ENCODE data around the gene FAM9A. TPM values are rescaled to one million over a fixed set of nuclear protein-coding genes. Genes with fewer than 3 reads are reported as not detected.

Gene FAM9A
- not detected in 2 replicates for total RNA-seq

DNA sequence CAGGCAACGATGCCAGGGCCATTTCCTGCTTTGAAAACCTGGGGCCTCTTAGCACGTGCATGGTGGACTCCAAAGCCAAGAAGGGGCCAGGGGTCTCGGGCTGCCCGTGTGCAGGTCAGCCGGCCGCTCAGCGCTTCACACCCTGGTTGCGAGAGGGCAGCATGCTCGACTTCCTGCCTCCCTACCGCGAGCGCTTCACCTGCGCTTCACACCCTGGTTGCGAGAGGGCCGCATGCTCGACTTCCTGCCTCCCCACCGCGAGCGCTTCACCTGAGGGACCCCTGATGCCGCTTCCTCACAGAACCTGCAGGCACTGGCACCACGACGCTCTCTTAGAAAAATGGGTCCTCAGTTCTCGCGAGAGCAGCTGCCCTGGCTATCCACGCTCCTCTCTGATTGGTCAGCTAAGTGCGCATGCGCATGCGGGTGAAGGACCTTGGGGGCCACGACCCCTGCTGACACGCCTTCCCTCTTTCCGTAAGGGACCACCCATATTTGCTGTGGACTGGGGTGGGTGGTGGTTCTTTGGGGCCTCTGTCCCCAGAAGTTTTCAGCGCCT lies at the start of gene FAM9A:
Gene FAM9A, minus strand, starts transcription at position 343 of the 559 bp plus-strand sequence. CDS start 1,212 bp downstream, outside the sequence.
- DNase-seq (ENCODE audit: low read depth in 2 of 2) = no peak

DNA sequence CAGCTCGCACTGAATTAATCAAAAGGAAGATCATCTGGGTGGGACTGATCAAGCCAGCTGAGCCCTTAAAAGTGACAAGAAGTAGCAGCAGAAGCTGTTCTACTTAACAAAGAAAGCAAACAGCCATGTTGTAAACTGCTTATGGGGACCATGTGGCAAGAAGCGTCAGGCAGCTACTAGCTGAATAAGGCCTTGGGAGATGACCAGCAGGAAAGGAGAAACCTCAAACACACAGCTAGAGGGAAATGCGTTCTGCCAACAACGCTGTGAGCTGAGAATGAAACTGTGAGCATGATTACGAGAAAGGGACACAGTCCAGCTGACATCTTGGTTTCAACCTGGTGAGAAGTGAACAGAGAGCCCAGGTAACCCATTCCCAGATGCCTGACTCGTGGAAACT lies 49.3 kb upstream of the FAM9A start:
- DNase-seq (ENCODE audit: low read depth in 2 of 2) = peak in 1 of 2 donors; percentile 6

DNA sequence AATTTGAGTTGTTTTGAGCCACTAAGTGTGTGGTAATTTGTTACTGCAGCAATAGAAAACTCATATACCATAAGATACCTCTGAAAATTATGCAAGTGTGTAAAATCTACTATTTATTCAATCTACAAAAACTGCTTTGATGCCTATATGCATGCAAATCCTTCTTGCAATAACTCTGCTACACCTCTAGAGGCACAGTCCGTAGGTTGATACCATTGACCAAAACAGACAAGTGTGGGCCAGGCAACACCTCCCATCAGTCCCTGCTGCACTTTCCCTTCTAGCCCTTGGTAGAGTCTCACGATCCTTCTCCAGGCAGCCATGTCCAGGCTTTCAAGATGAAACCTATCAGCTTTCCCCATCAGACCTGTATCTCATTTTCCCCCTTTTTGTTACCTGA lies 48.8 kb upstream of the FAM9A start:
- DNase-seq (ENCODE audit: low read depth in 2 of 2) = no peak

GRCh38 chrX:8849458-8849857 lies 48.3 kb upstream of the FAM9A start:
- no peak for DNase-seq (ENCODE audit: low read depth in 2 of 2)

DNA sequence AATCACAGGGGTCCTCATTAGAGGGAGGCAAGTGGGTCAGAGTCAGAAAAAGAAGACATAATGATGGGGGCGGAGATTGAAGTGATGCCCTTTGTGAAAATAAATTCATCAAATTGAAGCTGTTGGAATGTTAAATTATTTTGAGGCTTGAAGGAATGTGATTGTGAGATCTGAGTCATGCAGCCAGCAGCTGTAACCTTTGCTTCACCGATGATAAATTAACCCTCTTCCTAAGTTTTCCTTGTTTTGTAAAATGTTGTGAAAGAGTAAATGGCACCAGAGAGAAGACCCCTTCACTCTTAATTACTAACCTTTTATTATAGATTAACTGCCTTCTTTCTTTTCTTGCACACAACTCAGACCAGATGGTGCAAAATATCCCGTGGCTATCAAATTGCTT lies 47.7 kb upstream of the FAM9A start:
- DNase-seq (ENCODE audit: low read depth in 2 of 2) = peak in 1 of 2 donors; percentile 34

GRCh38 chrX:8848441-8848840 lies 47.3 kb upstream of the FAM9A start:
- no peak for DNase-seq (ENCODE audit: low read depth in 2 of 2)

GRCh38 chrX:8847360-8847759 lies 46.2 kb upstream of the FAM9A start:
- DNase-seq (ENCODE audit: low read depth in 2 of 2) = no peak

DNA sequence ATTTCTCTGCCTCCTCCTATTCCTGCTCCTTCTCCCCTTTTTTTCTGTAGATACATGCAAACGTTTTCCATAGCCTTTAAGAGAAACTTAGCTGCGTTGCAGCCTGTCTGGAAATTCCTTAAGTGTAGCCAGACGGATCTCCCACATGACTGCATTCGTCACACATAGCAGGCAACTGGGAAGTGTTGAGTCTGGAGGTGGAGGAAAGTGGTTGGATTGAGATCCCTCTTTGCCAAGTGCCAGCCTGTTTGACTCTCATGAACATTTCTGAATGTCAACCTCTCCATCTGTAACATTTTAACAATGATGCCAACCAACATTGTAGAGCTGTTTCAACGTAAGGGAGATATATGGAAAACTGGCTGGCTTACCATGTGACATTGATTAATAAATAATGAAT lies 45.1 kb upstream of the FAM9A start:
- no peak for DNase-seq (ENCODE audit: low read depth in 2 of 2)

DNA sequence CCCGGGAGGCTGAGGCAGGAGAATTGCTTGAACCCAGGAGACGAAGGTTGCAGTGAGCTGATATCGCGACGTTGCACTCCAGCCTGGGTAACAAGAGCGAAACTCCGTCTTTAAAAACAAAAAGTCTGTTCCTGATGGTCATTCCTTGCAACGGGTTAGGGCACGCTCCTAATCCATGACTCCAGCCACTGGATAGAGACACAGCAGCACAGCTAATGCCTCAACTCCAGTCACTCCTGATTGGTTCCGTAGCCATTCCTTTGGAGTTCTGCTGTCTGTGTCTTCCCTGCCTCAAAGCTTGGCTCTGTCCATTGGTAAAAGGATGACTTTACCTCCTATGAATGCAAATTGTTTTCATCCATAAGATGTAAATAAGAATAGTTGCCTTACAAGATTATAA lies 44.3 kb upstream of the FAM9A start:
- DNase-seq (ENCODE audit: low read depth in 2 of 2) = no peak

GRCh38 chrX:8845060-8845459 lies 43.9 kb upstream of the FAM9A start:
- DNase-seq (ENCODE audit: low read depth in 2 of 2) = no peak

DNA sequence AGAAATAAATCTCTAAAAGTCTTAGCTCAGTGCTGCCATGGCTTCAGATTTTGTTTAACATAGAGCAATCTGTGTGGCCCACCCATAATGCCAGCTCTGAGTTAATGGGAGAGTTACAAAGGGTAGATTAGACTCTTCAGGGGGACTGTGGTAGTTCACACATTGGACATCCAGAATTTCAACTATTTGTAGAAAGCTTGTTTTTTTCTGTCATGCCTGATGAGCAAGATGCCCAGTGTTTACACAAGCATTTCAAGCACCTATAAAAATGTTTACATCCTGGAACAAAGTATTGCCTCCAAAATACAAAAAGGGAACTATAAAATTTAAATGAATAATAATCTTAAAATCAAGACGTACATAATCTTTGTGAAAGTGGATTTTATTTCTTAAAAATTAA lies 43.0 kb upstream of the FAM9A start:
- no peak for DNase-seq (ENCODE audit: low read depth in 2 of 2)

- no peak for DNase-seq (ENCODE audit: low read depth in 2 of 2)
Measured at GRCh38 chrX:8841911-8842310, 40.7 kb upstream of the FAM9A start.

DNA sequence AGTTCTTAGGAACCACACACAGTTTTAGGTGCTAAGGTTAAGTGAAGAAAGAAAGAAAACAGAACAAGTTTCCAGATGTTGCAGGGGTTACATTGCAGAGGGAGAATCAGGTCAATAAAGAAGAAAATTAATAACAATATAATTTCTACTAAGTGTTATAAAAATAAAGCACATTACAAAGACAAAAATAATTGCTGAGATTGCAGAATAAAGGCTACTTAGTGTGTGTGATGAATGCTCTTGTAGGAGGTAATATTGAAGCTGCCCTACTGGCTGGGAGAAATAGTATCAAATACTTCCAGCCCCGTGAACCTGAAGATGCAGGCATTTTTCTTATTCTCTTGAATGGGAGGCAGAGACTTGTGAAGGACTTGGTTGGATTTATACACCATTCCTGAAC lies 33.2 kb upstream of the FAM9A start:
- no peak for DNase-seq (ENCODE audit: low read depth in 2 of 2)

- no peak for DNase-seq (ENCODE audit: low read depth in 2 of 2)
Measured at GRCh38 chrX:8832582-8833378, 31.6 kb upstream of the FAM9A start.

DNA sequence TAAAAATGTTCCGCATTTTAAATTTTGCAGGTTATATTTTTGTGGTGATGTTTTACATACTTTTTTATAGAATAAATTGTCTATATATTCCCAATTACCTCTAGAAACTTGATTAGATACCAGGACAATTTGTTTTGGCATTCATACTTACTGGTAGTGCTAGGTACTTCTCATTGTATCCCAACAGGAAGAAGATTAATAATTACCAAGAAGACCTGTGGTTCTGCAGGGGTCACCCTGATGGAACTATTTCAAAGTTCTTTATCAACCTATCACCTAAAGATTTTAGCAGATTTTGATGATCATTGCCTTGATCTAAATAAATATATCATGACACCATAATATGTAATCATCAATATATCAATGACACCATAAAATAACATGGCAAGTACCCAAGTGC lies 22.5 kb upstream of the FAM9A start:
- no peak for DNase-seq (ENCODE audit: low read depth in 2 of 2)

DNA sequence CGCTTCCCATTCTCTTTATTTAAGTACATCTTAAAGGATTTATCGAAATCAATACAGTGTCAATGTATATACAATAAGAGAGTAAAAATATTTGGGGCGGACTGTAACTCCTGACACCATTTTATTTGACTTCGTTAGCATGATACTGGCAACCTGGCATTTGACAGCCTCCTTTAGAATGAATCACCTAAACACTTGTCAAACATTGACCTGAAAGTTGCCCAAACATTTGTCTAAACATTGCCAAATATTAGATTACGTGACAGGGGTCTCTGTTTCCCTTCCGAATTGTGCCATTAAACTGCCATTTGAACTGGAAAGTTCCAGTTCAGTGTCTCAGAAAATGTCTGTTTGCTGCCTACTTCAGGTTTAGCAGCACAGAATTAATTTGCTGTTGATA lies 20.8 kb upstream of the FAM9A start:
- DNase-seq (ENCODE audit: low read depth in 2 of 2) = no peak

DNA sequence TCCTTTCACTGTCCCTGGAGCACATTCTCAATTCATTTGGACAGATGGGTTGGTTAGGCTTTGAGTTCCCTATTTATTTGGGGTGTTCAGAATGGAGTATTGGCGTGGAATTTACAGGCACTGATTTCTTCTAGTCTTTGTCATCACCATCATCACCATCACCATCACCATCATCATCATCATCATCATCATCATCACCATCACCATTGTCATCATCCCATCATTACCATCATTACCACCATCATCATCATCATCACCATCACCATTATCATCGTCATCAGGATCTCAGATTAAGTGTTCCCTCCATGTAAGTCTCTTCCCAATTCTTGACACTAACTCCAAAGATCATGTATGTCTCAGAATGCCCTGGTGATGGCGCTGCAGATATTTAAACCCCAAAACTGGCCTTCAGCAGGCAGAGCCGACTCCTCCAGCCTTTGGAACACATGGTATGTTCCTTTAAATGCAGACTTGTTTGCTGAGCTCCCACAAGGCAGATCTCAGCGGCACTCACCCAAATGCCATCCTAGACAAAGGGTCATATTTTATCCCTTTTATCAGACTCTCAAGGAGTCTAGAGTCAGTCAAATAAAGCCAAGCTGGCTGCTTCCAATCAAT lies 19.8 kb upstream of the FAM9A start:
- peak in 1 of 2 donors; percentile 10 for DNase-seq (ENCODE audit: low read depth in 2 of 2)

DNA sequence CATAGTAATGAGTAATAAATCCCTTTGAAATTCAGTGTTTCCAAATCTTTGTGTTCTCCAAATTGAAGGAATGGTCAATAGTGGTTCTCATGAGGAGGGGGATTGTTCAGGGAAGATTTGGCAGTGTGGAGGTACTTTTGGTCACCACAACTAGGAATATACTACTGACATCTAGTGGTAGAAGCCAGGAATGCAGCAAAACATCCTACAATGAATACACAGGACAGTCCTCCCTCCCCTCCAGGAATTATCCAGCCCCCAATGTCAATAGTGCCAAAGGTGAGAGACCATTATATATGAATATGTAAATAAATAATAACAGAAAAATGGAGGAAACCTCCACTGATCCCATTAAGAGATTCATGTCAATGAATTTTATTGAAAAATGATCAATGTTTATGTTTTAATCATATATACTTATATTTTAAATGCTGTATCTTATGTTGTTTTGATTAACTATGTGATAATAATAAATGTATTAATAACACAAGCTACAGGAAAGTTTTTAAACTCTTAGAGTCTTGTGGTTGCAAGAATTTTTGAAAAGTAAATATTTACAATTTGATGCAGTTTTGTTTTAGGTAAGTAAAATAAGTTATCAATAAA lies 14.4 kb upstream of the FAM9A start:
- peak; percentile 42 to 53 for DNase-seq (ENCODE audit: low read depth in 2 of 2)

GRCh38 chrX:8813036-8813435 lies 11.9 kb upstream of the FAM9A start:
- DNase-seq (ENCODE audit: low read depth in 2 of 2) = no peak

GRCh38 chrX:8811611-8812010 lies 10.4 kb upstream of the FAM9A start:
- DNase-seq (ENCODE audit: low read depth in 2 of 2) = no peak

- no peak for DNase-seq (ENCODE audit: low read depth in 2 of 2)
Measured at GRCh38 chrX:8808661-8809060, 7.5 kb upstream of the FAM9A start.

DNA sequence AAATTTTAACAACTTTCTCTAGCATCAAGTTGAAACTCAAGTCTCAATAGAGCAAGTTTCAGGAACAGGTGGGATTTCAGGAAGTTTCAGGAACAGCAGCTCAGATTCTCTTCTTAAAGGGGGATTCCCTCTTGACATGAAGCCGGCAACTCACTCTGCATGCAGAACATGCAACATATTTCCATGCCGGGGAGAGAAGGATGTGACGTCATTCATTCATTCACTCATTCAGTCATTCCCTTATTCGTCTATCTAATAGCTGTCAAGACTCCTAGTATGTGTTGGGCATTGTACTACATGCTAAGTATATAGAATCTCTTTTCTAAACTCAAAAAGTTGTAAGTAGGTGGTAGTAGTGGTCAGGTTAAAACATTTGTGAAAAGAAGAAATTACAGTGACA lies 4.8 kb upstream of the FAM9A start:
- DNase-seq (ENCODE audit: low read depth in 2 of 2) = no peak

DNA sequence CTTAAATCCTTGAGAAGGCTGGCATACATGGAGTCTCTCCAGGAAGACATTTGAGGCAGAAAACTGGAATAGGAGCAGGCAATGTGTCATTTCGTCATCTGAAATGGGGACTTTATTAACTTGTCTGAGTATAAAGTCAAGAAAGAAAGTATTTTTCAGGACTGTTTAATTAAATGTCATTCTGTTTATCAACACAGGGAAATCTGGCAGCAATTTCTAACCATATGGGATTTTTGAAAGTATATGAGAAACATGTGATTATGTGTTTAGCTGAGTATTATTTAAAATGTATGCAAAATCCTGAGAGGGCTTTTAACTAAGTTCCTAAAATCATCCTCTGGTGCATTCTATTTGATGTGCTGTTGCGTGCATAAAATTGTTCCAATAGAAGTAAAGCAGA lies 3.9 kb upstream of the FAM9A start:
- no peak for DNase-seq (ENCODE audit: low read depth in 2 of 2)
